Sigmoid colon (tissue), 7 donors: ENCODE data around the gene EHBP1L1. TPM values are rescaled to one million over a fixed set of nuclear protein-coding genes. Genes with fewer than 3 reads are reported as not detected.
A peak's percentile ranks its signal among the peaks of the same experiment; 100 is the strongest.

ENCODE experiments used
- DNase-seq: peaks from one replicate; pipeline ENCODE4 v3.0.0-alpha.2; 2019
- H3K27ac ChIP-seq, 4 donors: fragments of 200-600 bp; sonication (generic); one replicate each; pipeline ENCODE4 v1.5.1; 2016 to 2019; ENCODE audit warnings: mild to moderate bottlenecking in 1 of 4
- H3K27me3 ChIP-seq, 3 donors: fragments of 200-600 bp; sonication (generic); one replicate each; pipeline ENCODE4 v1.5.1; 2019; ENCODE audit warnings: mild to moderate bottlenecking in 1 of 3
- H3K36me3 ChIP-seq, 4 donors: fragments of 200-600 bp; sonication (generic); one replicate each; pipeline ENCODE4 v1.5.1; 2016 to 2019
- H3K4me1 ChIP-seq, 4 donors: fragments of 200-600 bp; sonication (generic); one replicate each; pipeline ENCODE4 v1.5.1; 2017 to 2019
- H3K4me3 ChIP-seq, 4 donors: fragments of 200-600 bp; sonication (generic); one replicate each; pipeline ENCODE4 v1.5.1; 2017 to 2019; ENCODE audit warnings: mild to moderate bottlenecking in 2 of 4, moderate library complexity in 1 of 4
- H3K9me3 ChIP-seq, 4 donors: fragments of 200-600 bp in 3 of 4; sonication (generic) in 3 of 4; one replicate each; pipeline versions ENCODE4 v1.5.1 to v1.6.1; 2013 to 2019
- CTCF ChIP-seq, 4 experiments: fragments of 450-650 bp in 3 of 4; fragments of 200-600 bp in 1 of 4; IDR thresholded peaks; one replicate each; pipeline ENCODE4 v1.5.1; 2016 to 2019; ENCODE audit warnings: antibody characterized with exemption in 4 of 4, mild to moderate bottlenecking in 3 of 4, moderate library complexity in 2 of 4
- EP300 ChIP-seq, 4 donors: sonication (generic); formaldehyde crosslinking; IDR thresholded peaks; one replicate each; pipeline ENCODE4 v1.6.1; 2017; ENCODE audit warnings: antibody characterized with exemption in 4 of 4
- POLR2A ChIP-seq, 2 donors: fragments of 450-650 bp; IDR thresholded peaks; one replicate each; pipeline ENCODE4 v1.6.1; 2016; ENCODE audit warnings: antibody characterized with exemption in 2 of 2, mild to moderate bottlenecking in 2 of 2, moderate library complexity in 2 of 2
- POLR2AphosphoS5 ChIP-seq, 4 donors: sonication (generic); formaldehyde crosslinking; IDR thresholded peaks; one replicate each; pipeline ENCODE4 v1.6.1; 2017; ENCODE audit warnings: antibody characterized with exemption in 4 of 4
- WGBS, 2 donors: extraction: QIAGEN DNeasy Blood & Tissue Kit; methylation state at CpG; one replicate each; pipeline ENCODE4 v1.1.7; 2013; 5-methylcytosine and 5-hydroxymethylcytosine counted together
- intact Hi-C: fragments of 100-400 bp; cut with DNase I; formaldehyde crosslinking; loops from one replicate; pipeline ENCODE4 v1.15.1; 2023
- polyA plus RNA-seq, 3 donors: library from polyadenylated mRNA; stranded (reverse); fragments of 200-250 nt; gene quantifications; one replicate each; pipeline ENCODE4 v1.2.3, GENCODE V29; 2013
- total RNA-seq, 4 donors: library from RNA; depleted of rRNA; stranded (reverse); fragments of >200 nt; gene quantifications; one replicate each; pipeline ENCODE4 v1.1.0, GENCODE V29; 2016
- donor health status: healthy with polysubstance abuse.
- donor health status: Bipolar disorder and iron deficiency.
- donor health status: healthy.

EHBP1L1 gene
- total and polyA plus RNA-seq, 7 donors = 31.2 to 366 (median 148) TPM

GRCh38 chr11:65571940-65572339 lies 3.9 kb upstream of the EHBP1L1 start:
- H3K27ac ChIP-seq = peak overlapping the region; percentile 91 to 98 (median 98)
- H3K4me1 ChIP-seq = peaks cover 0 to 75% (median 65%) of the 10 kb centered on the region in 4 donors
- TF ChIP-seq CTCF (IDR thresholded peaks at IDR 0.05) (peak; percentile 35 to 46 (median 40)), EP300 (IDR thresholded peaks at IDR 0.05) (no peak), POLR2A (IDR thresholded peaks at IDR 0.05) (no peak)
- intact Hi-C loops = loop anchor here (1.0 to 5.0 kb wide), 5 partner anchors 13 to 285 kb away; partner anchors contain the start of genes CFL1, LTBP3, MAP3K11 and NEAT1
- peaks cover 0 to 6% (median 0%) of the 10 kb centered on the region in 4 donors for H3K36me3 ChIP-seq
- H3K9me3 ChIP-seq = no peaks in the 10 kb centered on the region
- 4 to 10% methylated on average over 11 of the region's 11 CpGs for WGBS, 2 donors
- DNase-seq = no peak
- H3K27me3 ChIP-seq = no peaks in the 10 kb centered on the region
- peak overlapping the region; percentile 51 to 99 (median 87) for H3K4me3 ChIP-seq

GRCh38 chr11:65572356-65573051 lies 3.3 kb upstream of the EHBP1L1 start, which contains the start of gene FAM89B:
FAM89B (plus strand) TSS chr11:65572538; CDS start chr11:65572670, 132 bp downstream.
- H3K27me3 ChIP-seq = no peaks in the 10 kb centered on the region
- WGBS, 2 donors = 0% methylated on average over 86 of the region's 86 CpGs
- H3K4me1 ChIP-seq = peaks cover 0 to 75% (median 68%) of the 10 kb centered on the region in 4 donors
- DNase-seq = peak; percentile 97
- intact Hi-C loops = loop anchor here (1.0 to 5.0 kb wide), 5 partner anchors 14 to 285 kb away; partner anchors contain the start of genes CFL1, LTBP3, MAP3K11 and NEAT1
- H3K9me3 ChIP-seq = no peaks in the 10 kb centered on the region
- H3K27ac ChIP-seq = peak within 1 kb of the TSS; percentile 91 to 98 (median 98)
- H3K36me3 ChIP-seq = peaks cover 0 to 5% (median 0%) of the 10 kb centered on the region in 4 donors
- TF ChIP-seq CTCF (IDR thresholded peaks at IDR 0.05) = no peak
- peak; percentile 46 to 72 (median 60) for TF ChIP-seq POLR2AphosphoS5 (IDR thresholded peaks at IDR 0.05)
- no peak for TF ChIP-seq POLR2A (IDR thresholded peaks at IDR 0.05)
- TF ChIP-seq EP300 (IDR thresholded peaks at IDR 0.05) = no peak
- peak within 1 kb of the TSS; percentile 51 to 99 (median 87) for H3K4me3 ChIP-seq

GRCh38 chr11:65573391-65574079 lies 2.3 kb upstream of the EHBP1L1 start:
- Histone ChIP-seq H3K36me3 (peaks cover 0 to 7% (median 0%) of the 10 kb centered on the region in 4 donors), H3K4me3 (peak overlapping the region; percentile 51 to 99 (median 87)), H3K4me1 (peaks cover 0 to 75% (median 68%) of the 10 kb centered on the region in 4 donors), H3K27ac (peak overlapping the region; percentile 91 to 98 (median 98)), H3K9me3 (no peaks in the 10 kb centered on the region), H3K27me3 (no peaks in the 10 kb centered on the region)
- TF ChIP-seq CTCF (IDR thresholded peaks at IDR 0.05) = no peak
- WGBS, 2 donors = 34 to 42% methylated on average over 22 of the region's 22 CpGs
- intact Hi-C loops = loop anchor here (2.0 to 5.0 kb wide), 4 partner anchors 15 to 284 kb away; partner anchors contain the start of genes CFL1, LTBP3, MAP3K11 and NEAT1
- peak; percentile 83 for DNase-seq

GRCh38 chr11:65574109-65574810 lies 1.6 kb upstream of the EHBP1L1 start:
- H3K4me3 ChIP-seq = peak overlapping the region; percentile 51 to 99 (median 87)
- H3K36me3 ChIP-seq = peaks cover under 1 to 13% (median 3%) of the 10 kb centered on the region in 4 donors
- no peaks in the 10 kb centered on the region for H3K27me3 ChIP-seq
- DNase-seq = peak; percentile 96
- H3K27ac ChIP-seq = peak overlapping the region; percentile 91 to 98 (median 98)
- WGBS, 2 donors = 0 to 1% methylated on average over 67 of the region's 67 CpGs
- H3K9me3 ChIP-seq = no peaks in the 10 kb centered on the region
- TF ChIP-seq POLR2AphosphoS5 (IDR thresholded peaks at IDR 0.05) (peak; percentile 34 to 84 (median 56)), EP300 (IDR thresholded peaks at IDR 0.05) (no peak), POLR2A (IDR thresholded peaks at IDR 0.05) (peak in 1 of 2 donors; percentile 34), CTCF (IDR thresholded peaks at IDR 0.05) (peak; percentile 50 to 98 (median 63))
- intact Hi-C loops = loop anchor here (5.0 kb wide), 2 partner anchors 152 to 283 kb away; partner anchors contain the start of genes CFL1 and NEAT1
- H3K4me1 ChIP-seq = peaks cover 0 to 75% (median 68%) of the 10 kb centered on the region in 4 donors
